ENCODE measurements around the gene ULK4. TPM values are rescaled to one million over a fixed set of nuclear protein-coding genes. Genes with fewer than 3 reads are reported as not detected.

ULK4 gene
- total RNA-seq, 1 experiment from 2014 or later: 2.0 TPM

DNA sequence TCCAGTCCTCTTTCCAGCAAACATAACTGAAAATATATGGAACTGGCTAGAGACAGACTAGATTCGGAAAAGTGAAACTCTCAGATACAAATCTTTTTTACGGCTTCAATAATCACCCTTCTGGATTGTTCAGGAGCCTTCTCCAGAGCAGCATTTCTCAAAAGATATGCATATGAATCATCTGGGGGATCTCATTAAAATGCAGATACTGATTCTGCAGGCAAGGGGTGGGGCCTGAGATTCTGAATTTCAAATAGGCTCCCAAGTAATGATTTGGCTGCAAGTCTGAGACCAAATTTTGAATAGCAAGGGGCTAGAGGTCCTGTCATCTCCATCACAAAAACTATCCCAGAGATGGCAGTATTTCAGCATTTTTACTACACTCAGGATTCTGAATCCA is 597.2 kb downstream of the ULK4 start:
- DNase-seq (ENCODE audit: low spot score): no peak

DNA sequence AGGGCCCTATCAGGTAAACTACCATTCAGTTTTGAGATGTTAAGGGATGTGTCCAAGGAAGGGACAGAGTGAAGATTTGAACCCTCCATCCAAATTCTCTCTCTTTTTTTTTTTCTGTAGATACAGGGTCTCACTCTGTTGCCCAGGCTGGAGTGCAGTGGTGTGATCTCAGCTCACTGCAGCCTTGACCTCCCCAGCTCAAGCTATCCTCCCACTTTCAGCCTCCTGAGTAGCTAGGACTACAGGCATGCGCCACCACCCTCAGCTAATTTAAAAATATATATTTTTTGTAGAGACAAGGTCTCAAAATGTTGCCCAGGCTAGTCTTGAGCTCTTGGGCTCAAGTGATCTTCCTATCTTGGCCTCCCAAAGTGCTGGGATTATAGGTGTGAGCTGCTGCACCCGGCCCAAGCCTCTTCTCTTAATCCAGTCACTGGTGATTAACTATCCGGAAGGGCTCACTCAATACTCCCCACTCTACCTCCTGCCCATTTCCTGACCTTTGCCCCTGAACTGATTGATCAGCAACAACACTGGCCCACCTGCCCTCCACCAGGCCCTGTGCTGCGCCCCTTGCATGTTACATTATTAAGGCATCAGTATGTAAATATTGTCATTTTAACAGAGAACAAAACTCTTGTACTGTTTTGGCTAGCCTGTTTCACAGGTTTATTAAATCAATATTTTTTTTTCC is 597.9 kb downstream of the ULK4 start:
- no peak for DNase-seq (ENCODE audit: low spot score)

DNA sequence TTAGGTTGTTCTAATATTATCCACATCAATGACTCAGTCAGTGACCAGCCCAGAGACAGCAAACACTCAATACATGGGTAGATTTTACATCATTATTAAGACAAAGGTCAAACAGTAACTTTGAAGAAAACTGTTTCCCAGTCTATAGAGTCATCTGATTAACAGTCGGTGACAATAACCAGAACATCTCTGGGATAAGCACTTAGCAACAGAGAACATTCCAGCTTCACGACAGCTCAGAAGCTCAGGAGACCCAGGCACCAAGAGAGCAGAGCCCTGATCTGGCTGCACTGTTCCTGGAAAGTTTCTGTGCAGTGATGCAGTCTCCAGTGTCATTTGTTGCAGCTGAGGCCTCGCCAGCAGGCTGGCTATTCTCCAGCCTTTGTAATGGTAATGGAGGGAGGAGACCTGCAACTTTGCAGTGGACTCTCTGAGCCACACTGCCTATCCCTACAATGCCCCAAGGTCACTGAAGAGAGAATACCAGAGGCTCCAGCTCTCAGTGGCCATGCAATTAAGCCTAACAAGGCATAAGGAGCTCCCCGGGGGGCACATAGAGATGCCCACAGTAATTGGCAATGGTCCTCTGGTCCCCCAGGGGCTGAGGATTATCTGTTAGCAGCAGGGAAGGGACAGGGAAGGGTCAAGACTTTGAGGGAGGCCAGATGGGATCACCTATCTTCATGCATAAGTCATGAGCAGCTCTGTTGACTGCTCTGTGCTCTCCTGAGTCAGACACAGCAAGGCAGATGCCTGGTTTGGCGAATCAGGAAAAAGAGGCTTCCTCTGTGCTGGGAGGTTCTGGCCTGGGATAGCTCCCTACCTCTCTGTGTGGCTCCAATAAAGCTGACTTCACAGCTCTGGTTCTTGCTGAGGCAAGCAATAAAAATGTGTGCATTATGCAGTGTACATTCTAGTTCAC is 599.0 kb downstream of the ULK4 start:
- no peak for DNase-seq (ENCODE audit: low spot score)

DNA sequence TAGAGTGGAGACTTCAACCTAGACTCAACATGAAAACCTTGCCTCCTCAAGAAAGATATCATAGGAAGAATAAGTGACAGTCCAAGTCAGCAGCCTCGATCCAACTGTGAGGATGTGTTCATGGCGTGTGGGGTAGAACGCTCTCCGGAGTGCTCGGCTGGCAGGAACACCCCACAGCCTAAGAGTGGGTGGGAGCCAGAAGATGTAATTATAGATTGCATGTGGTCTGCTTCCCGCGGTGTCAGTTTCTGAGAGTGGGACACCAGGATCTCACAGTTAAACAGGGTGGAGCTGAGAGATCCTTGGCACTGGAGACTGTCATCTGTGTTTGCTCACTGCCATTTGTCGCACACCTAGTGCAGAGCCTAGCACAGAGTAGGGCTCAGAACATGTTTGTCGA is 604.6 kb downstream of the ULK4 start:
- no peak for DNase-seq (ENCODE audit: low spot score)

DNA sequence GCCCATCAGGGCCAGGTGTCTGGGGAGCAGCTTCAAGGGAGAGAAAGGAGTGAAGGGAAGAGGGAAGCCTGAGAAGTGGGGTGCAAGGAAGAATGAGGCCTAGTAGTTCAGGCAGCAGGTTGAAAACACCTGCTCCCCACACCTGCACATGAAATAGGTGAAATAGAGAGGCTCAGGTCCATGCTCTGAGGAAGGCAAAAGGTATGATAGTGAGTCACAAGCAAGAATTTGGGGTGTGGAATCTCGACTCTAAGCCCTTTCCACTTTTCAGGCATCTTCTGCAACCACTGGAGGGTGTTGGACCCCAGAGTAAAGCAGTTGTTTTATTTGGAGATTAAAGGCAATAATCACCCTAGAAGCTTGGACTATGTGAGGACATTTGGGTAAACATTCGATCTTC is 605.1 kb downstream of the ULK4 start:
- DNase-seq (ENCODE audit: low spot score): no peak

DNA sequence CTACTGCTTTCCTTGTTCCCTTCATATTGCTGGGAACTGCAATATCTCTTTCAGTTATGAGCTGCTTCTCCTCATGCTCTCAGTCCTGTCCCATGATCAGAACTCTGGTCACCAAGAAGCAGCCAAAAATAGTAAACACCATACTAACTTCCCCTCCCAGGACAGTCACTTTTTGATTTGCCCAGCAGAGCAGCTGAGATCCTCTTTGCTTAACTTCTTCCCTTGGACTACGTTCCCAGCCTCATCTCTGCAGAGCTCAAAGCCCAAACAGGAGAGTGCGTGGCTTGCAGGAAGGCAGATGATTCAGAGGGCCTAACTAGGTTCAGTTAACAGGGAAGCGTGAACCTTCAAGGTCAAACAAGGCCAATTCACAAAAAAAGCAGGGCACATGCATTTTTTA is 609.4 kb downstream of the ULK4 start:
- DNase-seq (ENCODE audit: low spot score): no peak

DNA sequence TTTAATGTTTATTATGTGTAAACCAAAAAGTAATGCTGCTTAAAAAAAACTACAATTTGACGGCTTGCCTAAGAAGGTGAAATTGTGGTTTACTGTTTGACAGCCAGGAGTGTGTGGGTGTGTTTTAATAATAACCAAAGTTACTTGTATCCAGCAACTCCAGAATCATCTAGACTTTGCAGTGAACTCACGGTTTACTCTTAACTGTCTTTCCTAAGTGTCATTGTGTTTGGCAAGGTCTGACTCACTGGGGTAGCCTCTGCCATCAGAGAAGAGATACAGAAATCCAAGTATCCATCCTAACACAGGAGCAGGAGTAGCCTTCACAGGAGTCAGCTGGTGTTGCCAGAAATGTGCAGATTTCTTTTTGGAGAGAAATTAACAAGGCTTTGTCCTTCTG is 611.5 kb downstream of the ULK4 start:
- DNase-seq (ENCODE audit: low spot score): no peak

DNA sequence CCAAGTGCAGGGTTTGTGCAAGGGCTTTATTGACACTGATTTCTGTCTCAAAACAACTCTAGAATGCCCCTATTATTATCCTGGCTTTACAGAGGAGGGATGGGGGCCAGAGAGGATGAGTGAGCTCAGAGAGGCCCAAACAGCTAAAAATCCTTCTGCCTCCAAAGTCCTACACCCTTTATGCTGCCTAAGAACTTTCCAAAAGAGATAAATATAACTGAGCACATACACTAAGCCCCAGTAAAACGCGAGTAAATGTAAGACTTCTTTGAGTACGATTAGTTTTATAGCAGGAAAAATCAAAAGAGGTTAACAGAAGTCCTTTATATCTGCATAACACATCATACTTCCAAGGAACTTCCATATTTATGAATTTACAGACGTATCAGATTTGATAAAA is 613.5 kb downstream of the ULK4 start:
- no peak for DNase-seq (ENCODE audit: low spot score)

DNA sequence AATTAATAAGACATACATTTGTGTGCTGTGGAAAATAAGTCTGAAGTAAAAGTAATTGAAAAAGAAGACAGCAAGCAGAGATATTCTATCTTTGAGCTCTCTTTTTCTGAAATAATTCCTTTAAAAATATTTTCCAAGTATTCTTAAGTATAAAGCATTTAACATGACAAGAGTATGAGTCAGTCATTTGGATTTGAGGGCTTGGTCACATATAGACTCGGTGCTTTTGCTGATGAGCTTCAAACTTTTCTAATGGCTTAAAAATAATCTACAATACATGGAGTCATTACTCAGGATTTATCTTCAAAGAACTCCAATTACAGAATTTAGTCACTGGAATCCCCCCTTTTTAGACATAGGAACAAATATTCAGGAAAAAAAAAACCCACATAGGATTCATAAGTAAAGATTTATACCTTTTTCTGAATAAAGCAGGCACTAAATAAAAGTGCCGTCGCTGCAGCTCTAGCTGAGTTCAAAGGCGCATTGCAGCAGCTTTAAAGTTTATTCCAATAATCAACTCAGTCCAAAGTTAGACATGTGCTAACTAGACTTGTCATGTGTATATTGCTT is 615.1 kb downstream of the ULK4 start:
- peak; percentile 28 for DNase-seq (ENCODE audit: low spot score)

DNA sequence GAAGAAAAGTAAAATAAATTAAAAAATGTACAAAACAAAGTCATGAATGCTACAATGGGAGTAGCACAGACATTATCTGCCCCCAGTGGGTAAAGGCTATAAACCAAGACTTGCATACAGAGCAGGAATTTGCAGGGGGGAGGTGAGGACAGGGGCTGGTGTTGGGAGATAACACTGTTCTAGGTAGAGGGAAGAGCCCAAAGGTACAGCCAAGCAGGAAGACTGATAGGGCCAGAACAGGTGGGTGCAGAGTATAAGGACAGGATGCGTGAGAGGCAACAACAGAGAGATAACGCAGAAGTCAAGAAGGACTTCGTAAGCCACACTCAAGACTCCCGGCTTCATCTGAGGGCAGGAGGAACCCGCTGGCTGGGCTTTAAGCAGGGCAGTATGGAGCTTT is 616.1 kb downstream of the ULK4 start:
- DNase-seq (ENCODE audit: low spot score): no peak

DNA sequence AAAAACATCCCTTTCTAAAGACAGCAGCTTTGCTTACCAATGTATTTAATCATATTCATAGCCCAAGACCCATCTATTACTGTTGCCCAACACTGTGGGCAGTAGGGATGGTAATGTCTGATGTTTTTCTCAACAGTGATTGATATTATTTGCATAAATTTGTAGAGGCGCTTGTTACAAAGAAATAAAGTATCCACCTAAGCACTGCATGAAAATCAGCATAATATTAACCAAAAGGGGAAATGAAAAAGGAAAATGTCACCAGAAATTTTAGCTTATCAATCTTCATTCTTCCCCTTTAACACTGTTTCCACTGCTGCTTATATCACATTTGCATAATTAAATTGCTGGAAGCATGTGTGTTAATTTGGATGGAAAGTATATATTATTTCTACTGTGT is 622.1 kb downstream of the ULK4 start:
- DNase-seq (ENCODE audit: low spot score): no peak

DNA sequence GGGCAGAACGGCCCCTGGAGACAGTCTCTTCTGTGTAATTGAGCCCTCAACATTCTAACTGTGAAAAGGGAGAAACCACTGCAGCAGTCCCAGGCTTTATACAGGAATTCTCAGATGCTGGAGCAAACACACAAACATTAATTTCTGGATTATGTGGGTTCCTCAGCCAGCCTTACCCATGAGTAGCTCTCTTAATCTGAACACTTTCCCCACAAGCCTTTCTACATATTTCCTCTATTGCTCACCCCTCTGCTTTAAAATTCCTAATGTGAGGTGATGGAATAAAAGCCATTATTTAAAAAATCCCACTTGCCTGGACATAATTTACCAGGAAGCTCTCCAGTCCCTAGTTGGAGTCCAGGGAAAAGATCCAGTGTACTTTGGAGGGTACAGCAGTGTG is 623.6 kb downstream of the ULK4 start:
- no peak for DNase-seq (ENCODE audit: low spot score)

DNA sequence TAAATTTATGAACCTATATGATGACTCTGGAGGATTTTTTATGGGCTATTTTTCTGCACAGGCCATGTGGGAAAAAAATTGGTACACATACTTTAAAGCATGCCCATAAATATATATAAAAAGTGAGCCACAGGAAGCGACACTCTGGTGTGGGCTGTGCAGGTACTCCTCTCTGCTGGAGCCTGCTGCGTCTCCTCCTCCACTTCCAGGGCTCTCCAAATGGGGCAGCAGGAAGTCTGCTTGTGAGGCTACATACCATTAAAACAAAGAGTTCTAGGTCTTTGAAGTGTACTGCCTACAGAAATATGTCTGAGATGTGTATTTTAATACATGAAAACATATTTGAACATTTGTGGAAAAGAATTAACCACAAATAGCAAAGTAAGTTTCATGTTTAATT is 627.5 kb downstream of the ULK4 start:
- no peak for DNase-seq (ENCODE audit: low spot score)

DNA sequence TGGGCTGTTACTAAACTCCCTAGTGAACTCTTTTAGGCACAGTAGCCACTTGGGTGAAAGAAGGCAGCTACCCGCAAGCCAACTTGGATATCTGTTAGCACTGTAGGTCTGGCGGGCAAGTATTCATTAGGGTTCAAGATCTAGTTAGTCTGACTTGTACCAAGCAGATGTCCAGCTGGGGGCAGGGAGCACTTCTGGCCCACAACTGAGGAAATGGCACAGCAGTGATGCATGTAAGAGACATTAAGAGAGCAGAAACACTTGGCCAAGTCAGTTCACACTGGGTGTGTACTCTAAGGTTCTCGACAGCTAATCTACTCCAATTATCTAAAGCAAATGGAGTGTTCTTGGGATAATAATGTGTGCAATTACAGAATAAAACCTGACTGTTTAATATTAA is 630.9 kb downstream of the ULK4 start:
- DNase-seq (ENCODE audit: low spot score): no peak

DNA sequence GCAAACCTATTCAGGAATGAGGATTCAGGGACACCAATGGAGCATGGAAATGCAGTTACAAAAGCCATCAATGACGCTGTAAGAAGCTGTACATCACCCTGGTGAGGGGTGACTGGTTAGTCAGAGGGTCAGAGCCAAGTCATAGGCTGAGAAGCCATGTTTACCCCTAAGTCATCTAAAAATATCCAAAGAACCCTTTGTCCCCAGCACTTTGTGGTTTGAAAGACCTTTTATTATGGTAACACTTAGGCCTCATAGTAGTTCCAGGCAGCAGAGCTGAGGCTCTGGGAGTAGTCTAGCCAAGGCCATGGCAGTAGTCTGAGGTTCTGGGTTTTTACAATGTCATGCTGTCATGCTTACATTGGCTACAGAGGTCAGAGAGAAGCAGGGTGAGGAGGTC is 631.4 kb downstream of the ULK4 start:
- no peak for DNase-seq (ENCODE audit: low spot score)

DNA sequence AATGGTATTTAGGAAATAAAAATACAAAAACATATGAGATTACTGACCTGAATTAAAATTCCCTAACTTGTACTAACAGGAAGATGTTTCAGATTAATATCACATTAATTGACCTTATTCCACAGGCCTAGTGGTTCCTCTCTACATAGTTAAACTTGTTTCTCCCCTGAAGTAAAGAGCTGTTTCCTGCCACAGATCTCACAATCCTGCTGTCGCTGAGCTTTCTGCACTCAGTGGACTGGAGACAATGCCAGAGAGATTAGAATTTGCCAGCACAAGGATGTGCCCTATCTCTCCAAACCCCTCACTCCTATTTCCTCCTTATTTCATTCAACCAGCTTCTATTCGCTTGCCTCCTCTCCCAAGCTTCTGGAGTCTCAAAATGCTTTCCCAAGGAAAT is 632.0 kb downstream of the ULK4 start:
- DNase-seq (ENCODE audit: low spot score): no peak

DNA sequence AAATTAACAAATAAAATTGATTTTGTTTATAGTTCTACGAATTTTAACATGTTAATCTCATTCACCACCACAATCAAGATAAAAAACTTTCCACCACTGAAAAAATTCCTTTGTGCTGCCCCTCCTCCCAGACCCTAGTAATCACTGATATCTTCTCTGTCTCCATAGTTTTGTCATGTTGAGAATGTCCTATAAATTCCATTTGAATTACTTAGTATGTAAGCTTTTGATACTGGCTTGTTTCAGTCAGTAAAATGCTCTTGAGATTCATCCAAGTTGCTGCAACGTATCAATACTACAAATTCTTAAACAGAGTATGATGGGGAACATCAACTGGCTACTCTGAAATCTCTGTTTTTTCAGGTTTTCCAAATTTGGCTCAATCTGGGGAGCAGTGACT is 633.0 kb downstream of the ULK4 start:
- DNase-seq (ENCODE audit: low spot score): no peak

DNA sequence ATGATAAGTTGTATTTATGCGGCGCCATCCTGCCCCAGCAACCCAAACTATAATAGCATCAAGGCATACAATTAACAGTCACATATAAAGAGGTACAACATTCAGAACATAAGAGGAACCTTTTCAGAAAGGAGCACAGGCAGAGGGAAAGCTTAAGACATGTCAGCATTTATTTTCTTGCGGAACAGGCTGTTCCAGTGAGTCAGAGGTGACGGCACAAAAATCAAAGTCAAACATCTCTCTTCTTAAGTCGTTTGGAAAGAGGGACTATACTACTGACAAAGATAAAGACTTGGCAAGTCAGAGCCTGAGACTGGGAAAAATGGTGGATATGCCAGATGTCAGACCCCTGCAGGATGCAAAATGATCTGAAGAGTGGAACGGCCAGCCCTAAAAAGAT is 634.2 kb downstream of the ULK4 start:
- no peak for DNase-seq (ENCODE audit: low spot score)

DNA sequence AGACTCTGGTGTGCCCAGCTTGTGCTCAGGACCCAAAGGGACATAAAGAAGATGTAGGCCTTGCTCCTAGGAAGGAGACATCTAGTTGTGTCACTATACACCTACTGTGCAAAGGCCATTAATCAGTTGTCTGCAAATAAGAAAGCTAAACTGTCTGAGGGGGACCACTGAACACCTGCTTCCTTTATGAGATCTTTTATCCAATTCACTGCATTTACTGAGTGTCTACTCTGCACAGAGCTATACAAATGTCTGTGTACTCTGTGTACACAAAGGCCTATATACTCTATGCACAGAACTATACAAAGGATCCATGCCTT is 637.8 kb downstream of the ULK4 start:
- no peak for DNase-seq (ENCODE audit: low spot score)

DNA sequence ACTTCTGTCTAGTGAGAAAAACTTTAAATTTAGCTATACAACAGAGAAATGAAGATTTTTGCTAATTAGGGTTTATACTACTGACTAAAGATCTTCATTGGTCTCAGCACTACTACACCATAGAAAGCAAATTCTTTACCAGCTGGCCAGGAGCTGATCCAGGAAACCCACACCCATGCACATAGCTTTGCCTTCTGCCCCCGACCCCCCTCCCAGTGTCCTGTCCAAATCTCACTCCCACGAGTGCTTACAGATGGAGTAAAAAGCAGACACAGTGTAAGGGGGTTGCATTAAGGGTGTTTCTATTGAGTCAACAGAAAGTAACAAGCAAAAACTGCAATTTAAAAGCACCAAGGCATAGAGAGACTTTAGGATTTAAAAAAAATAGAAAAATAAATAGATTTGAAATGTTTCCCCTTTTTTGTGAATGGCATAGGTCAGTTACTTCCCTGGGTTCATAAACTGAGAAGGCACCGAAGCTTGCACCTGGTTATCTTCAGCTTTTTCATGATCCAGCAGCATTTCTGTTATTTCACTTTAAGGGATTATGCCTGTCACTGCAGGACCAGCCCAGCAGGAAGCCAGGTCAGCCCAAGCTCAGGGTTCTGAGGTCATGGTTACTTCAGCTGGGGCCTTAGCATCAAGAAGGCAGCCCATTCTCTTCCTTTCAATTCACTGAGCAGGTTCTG is 638.3 kb downstream of the ULK4 start:
- no peak for DNase-seq (ENCODE audit: low spot score)

DNA sequence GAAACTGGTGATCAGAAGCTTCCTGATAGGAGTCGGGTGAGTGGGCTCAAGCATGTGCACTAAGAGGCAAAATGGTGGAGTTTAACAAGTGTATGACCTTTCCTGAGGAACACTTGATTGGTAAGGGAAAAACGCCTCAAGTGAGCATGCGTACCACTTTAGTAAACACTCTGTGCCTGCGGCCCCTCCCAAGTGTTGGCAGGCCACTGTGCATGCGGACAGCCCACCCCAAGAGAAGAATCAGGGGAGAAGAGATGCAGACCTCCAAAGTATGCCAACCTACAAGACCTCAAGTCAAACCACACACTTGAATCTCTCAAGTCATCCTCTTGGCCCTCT is 640.3 kb downstream of the ULK4 start:
- no peak for DNase-seq (ENCODE audit: low spot score)

DNA sequence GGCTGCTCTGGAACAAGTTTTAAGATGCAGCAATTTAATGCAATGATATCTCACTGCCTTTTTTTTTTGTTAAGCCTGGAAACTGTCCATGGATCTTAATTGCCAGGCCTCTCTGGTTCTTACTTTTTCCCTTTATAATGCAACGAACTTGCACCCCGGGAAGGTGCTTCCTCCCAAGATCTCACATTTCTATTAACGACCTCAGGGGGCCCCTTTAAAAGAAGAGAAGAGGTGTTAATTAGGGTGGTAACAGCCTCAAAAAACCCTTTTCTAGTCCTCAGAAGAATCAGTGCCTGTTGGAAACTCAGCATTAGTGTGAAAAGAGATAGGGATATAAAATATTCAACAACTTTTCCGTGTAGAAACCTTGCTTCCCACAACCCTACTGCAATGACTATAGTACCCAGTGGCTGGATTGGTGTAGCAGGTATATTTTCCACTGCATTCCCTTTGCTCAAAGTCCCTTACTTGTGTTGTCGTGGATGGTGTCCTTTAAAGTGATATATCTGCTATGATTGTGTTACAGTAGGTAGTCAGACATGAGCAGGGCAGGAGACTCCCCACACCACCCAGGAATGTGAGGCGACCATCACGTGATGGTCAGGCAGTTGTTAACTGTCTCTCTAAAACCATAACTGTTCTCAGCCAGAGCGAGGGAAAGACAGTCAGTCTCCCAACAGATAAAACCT is 640.8 kb downstream of the ULK4 start:
- DNase-seq (ENCODE audit: low spot score): no peak

Data from A172 (cell line).